H1 (cell line): Measurements from ENCODE around the gene LMO4. TPM values are rescaled to one million over a fixed set of nuclear protein-coding genes. Genes with fewer than 3 reads are reported as not detected.

ENCODE experiments used
- CTCF ChIA-PET: fragments of 300-600 bp; sonication (Branson Sonifier 250); formaldehyde crosslinking; loops from one replicate; lab custom pipeline; 2021; ENCODE audit not compliant: partially characterized antibody; lab: Charles Lee
- POLR2A ChIA-PET: fragments of 300-600 bp; sonication (Branson Sonifier 250); formaldehyde crosslinking; loops from one replicate; lab custom pipeline; 2021; ENCODE audit warnings: inconsistent platforms; ENCODE audit not compliant: partially characterized antibody; lab: Charles Lee
- DNase-seq, 2 experiments: peaks; one replicate each; pipeline versions ENCODE4 v3.0.0 to v3.0.0-alpha.2; 2010 to 2022; ENCODE audit warnings: low spot score in 2 of 2, low read depth in 1 of 2, mixed read lengths in 1 of 2
- FAIRE-seq: peaks from 2 replicates; lab custom pipeline; 2011; peaks lifted over from hg19 to GRCh38; lab: Jason Lieb, UNC
- H2AFZ ChIP-seq: 2 replicates; pipeline ENCODE4 v1.8.1; 2012; ENCODE audit warnings: low read length, inconsistent platforms
- H2AK5ac ChIP-seq: 2 replicates; pipeline ENCODE4 v1.6.1; 2013; ENCODE audit warnings: low read depth, low read length
- H2BK120ac ChIP-seq: replicated peaks from 2 replicates; pipeline ENCODE3; 2013; ENCODE audit warnings: low read depth, low read length, inconsistent platforms
- H2BK12ac ChIP-seq: 2 replicates; pipeline ENCODE4 v1.6.1; 2013; ENCODE audit warnings: low read depth, low read length
- H2BK15ac ChIP-seq: 2 replicates; pipeline ENCODE4 v1.6.1; 2013; ENCODE audit warnings: low read length
- H2BK20ac ChIP-seq: 2 replicates; pipeline ENCODE4 v1.6.1; 2013; ENCODE audit warnings: low read length
- H2BK5ac ChIP-seq: 2 replicates; pipeline ENCODE4 v1.6.1; 2013; ENCODE audit warnings: low read depth, low read length
- H3K14ac ChIP-seq: 2 replicates; pipeline ENCODE4 v1.6.1; 2013; ENCODE audit warnings: inconsistent platforms; ENCODE audit not compliant: insufficient read length
- H3K18ac ChIP-seq: 2 replicates; pipeline ENCODE4 v1.6.1; 2013; ENCODE audit warnings: low read length; ENCODE audit errors: extremely low read depth
- H3K23ac ChIP-seq: 2 replicates; pipeline ENCODE4 v1.6.1; 2013; ENCODE audit warnings: inconsistent platforms; ENCODE audit not compliant: insufficient read length
- H3K23me2 ChIP-seq: 2 replicates; pipeline ENCODE4 v1.6.1; 2013; ENCODE audit warnings: low read depth, low read length
- H3K27ac ChIP-seq: 2 replicates; pipeline ENCODE4 v1.6.1; 2011; ENCODE audit warnings: low read depth, low read length, inconsistent platforms
- H3K27me3 ChIP-seq, 4 experiments: replicated peaks in 1 of 4; 1 replicate in 1 of 4; 2 replicates in 3 of 4; pipeline versions ENCODE4 v1.6.1 to v1.8.1; 2011 to 2013; ENCODE audit warnings: low read length in 3 of 4, mild to moderate bottlenecking in 3 of 4, inconsistent platforms in 2 of 4, mixed read lengths in 2 of 4, moderate library complexity in 1 of 4; ENCODE audit not compliant: control insufficient read depth in 3 of 4, insufficient read depth in 3 of 4; ENCODE audit errors: extremely low read depth in 1 of 4
- H3K36me3 ChIP-seq, 4 experiments: 2 replicates each; pipeline versions ENCODE4 v1.6.1 to v1.8.1; 2011 to 2013; ENCODE audit warnings: mild to moderate bottlenecking in 4 of 4, low read length in 3 of 4, moderate library complexity in 2 of 4, control low read depth in 1 of 4, inconsistent platforms in 1 of 4; ENCODE audit not compliant: insufficient read depth in 4 of 4, control insufficient read depth in 2 of 4
- H3K4ac ChIP-seq: replicated peaks from 2 replicates; pipeline ENCODE3; 2013; ENCODE audit warnings: low read length, low read depth, mixed read lengths, inconsistent platforms; ENCODE audit not compliant: insufficient read length
- H3K4me1 ChIP-seq, 4 experiments: replicated peaks in 1 of 4; 1 replicate in 1 of 4; 2 replicates in 3 of 4; pipeline versions ENCODE4 v1.6.1 to v1.8.1; 2011 to 2013; ENCODE audit warnings: low read length in 3 of 4, inconsistent platforms in 2 of 4, mixed read lengths in 1 of 4; ENCODE audit not compliant: insufficient read depth in 4 of 4, control insufficient read depth in 3 of 4
- H3K4me2 ChIP-seq, 2 experiments: 2 replicates each; pipeline versions ENCODE4 v1.6.1 to v1.8.1; 2011 to 2013; ENCODE audit warnings: low read depth in 2 of 2, low read length in 2 of 2, control low read depth in 1 of 2, inconsistent platforms in 1 of 2, mild to moderate bottlenecking in 1 of 2; ENCODE audit not compliant: insufficient read depth in 1 of 2
- H3K4me3 ChIP-seq, 4 experiments: fragments of 200-600, 300-600 bp in 1 of 4; sonication (generic), shearing (Covaris generic), sonication (Bioruptor Twin) in 1 of 4; 2 replicates each; pipeline versions ENCODE4 v1.5.1 to v1.8.1; 2011 to 2016; ENCODE audit warnings: low read length in 4 of 4, low read depth in 3 of 4, control low read depth in 2 of 4, inconsistent platforms in 2 of 4, mild to moderate bottlenecking in 2 of 4, mixed read lengths in 1 of 4, moderate library complexity in 1 of 4; ENCODE audit not compliant: insufficient read depth in 2 of 4; ENCODE audit errors: extremely low read depth in 1 of 4
- H3K56ac ChIP-seq: replicated peaks from 2 replicates; pipeline ENCODE3; 2013; ENCODE audit warnings: low read depth, mild to moderate bottlenecking, mixed read lengths, low read length, inconsistent platforms; ENCODE audit not compliant: insufficient read length
- H3K79me1 ChIP-seq: 2 replicates; pipeline ENCODE4 v1.6.1; 2013; ENCODE audit warnings: low read depth, low read length, control low read depth
- H3K79me2 ChIP-seq, 2 experiments: 2 replicates each; pipeline versions ENCODE4 v1.6.1 to v1.8.1; 2012 to 2013; ENCODE audit warnings: low read length in 2 of 2, mild to moderate bottlenecking in 2 of 2, inconsistent platforms in 1 of 2; ENCODE audit not compliant: insufficient read depth in 2 of 2, control insufficient read depth in 1 of 2
- H3K9ac ChIP-seq, 4 experiments: replicated peaks in 1 of 4; 1 replicate in 1 of 4; 2 replicates in 3 of 4; pipeline versions ENCODE4 v1.6.1 to v1.8.1; 2011 to 2013; ENCODE audit warnings: low read depth in 3 of 4, low read length in 3 of 4, control low read depth in 2 of 4, mild to moderate bottlenecking in 2 of 4, moderate library complexity in 2 of 4, inconsistent platforms in 1 of 4; ENCODE audit errors: extremely low read depth in 1 of 4
- H3K9me3 ChIP-seq, 2 experiments: 2 replicates each; pipeline versions ENCODE4 v1.6.1 to v1.8.1; 2012 to 2013; ENCODE audit warnings: mild to moderate bottlenecking in 2 of 2, moderate library complexity in 2 of 2, control low read depth in 1 of 2, inconsistent platforms in 1 of 2, low read depth in 1 of 2, low read length in 1 of 2, mixed read lengths in 1 of 2; ENCODE audit not compliant: insufficient read depth in 2 of 2
- H4K20me1 ChIP-seq, 2 experiments: replicated peaks in 1 of 2; 2 replicates each; pipeline versions ENCODE3 to v1.8.1; 2011 to 2013; ENCODE audit warnings: inconsistent platforms in 2 of 2, low read length in 2 of 2, mild to moderate bottlenecking in 1 of 2; ENCODE audit not compliant: insufficient read depth in 2 of 2, control insufficient read depth in 1 of 2
- H4K5ac ChIP-seq: 2 replicates; pipeline ENCODE4 v1.6.1; 2013; ENCODE audit warnings: low read length, low read depth, mixed read lengths, inconsistent platforms; ENCODE audit not compliant: insufficient read length
- H4K8ac ChIP-seq: 2 replicates; pipeline ENCODE4 v1.8.0; 2013; ENCODE audit warnings: mild to moderate bottlenecking, moderate library complexity, low read length, inconsistent platforms; ENCODE audit not compliant: insufficient read depth; ENCODE audit errors: extremely low read depth
- H4K91ac ChIP-seq: replicated peaks from 2 replicates; pipeline ENCODE3; 2013; ENCODE audit warnings: low read length, mixed read lengths, inconsistent platforms; ENCODE audit not compliant: insufficient read length
- ASH2L ChIP-seq: fragments of 200-600, 300-600 bp; sonication (generic); IDR thresholded peaks from one replicate; pipeline ENCODE4 v1.7.1; 2017; ENCODE audit warnings: low read length
- BCL11A ChIP-seq, 2 experiments: IDR thresholded peaks; one replicate each; pipeline ENCODE4 v1.6.1; 2011; ENCODE audit warnings: low read depth in 2 of 2, low read length in 2 of 2, mild to moderate bottlenecking in 2 of 2
- CBX5 ChIP-seq: fragments of 300-800, 300-1000 bp; sonication (generic); IDR thresholded peaks from 2 replicates; pipeline ENCODE4 v1.7.1; 2016; ENCODE audit warnings: antibody characterized with exemption, low read length, low read depth
- CEBPB ChIP-seq: IDR thresholded peaks from 2 replicates; pipeline ENCODE4 v1.6.1; 2012; ENCODE audit warnings: low read depth, low read length
- CHD1 ChIP-seq: IDR thresholded peaks from 2 replicates; pipeline ENCODE4 v1.6.1; 2012; ENCODE audit warnings: low read depth, low read length, improper control_type of control experiment
- EP300 ChIP-seq, 2 experiments: IDR thresholded peaks; 1 replicate in 1 of 2; 2 replicates in 1 of 2; pipeline ENCODE4 v1.6.1; 2011 to 2012; ENCODE audit warnings: low read depth in 2 of 2, low read length in 2 of 2, mild to moderate bottlenecking in 2 of 2, borderline replicate concordance in 1 of 2, inconsistent platforms in 1 of 2, moderate library complexity in 1 of 2
- NANOG ChIP-seq: IDR thresholded peaks from 2 replicates; pipeline ENCODE4 v1.6.1; 2011; ENCODE audit warnings: low read length, low read depth, mild to moderate bottlenecking, inconsistent platforms; ENCODE audit not compliant: insufficient read depth, poor library complexity, severe bottlenecking
- PHF8 ChIP-seq: fragments of 200-600 bp; sonication (generic); conservative IDR thresholded peaks from 2 replicates; pipeline ENCODE4 v1.7.1; 2012; ENCODE audit warnings: low read depth, mild to moderate bottlenecking, inconsistent platforms, low read length, moderate library complexity
- RFX5 ChIP-seq: IDR thresholded peaks from 2 replicates; pipeline ENCODE4 v1.6.1; 2011; ENCODE audit warnings: low read depth, low read length, improper control_type of control experiment, borderline replicate concordance
- SP1 ChIP-seq: IDR thresholded peaks from 2 replicates; pipeline ENCODE4 v1.6.1; 2011; ENCODE audit warnings: low read depth, low read length
- SRF ChIP-seq: IDR thresholded peaks from 2 replicates; pipeline ENCODE4 v1.6.1; 2011; ENCODE audit warnings: mild to moderate bottlenecking, low read depth, low read length, moderate library complexity
- YY1 ChIP-seq: IDR thresholded peaks from 2 replicates; pipeline ENCODE4 v1.6.1; 2011; ENCODE audit warnings: low read depth, mild to moderate bottlenecking, low read length
- ZNF274 ChIP-seq: IDR thresholded peaks from 2 replicates; pipeline ENCODE4 v1.7.0; 2012; ENCODE audit warnings: low read length, borderline replicate concordance; ENCODE audit errors: extremely low read depth
- WGBS, 2 experiments: shearing (Covaris generic) in 1 of 2; methylation state at CpG; one replicate each; pipeline versions ENCODE4 v1.1.6 to v1.1.7; 2013 to 2015; ENCODE audit warnings: low lambda C conversion rate in 2 of 2, mixed read lengths in 2 of 2, inconsistent platforms in 1 of 2, low coverage in 1 of 2, missing lambda C conversion rate in 1 of 2; ENCODE audit not compliant: insufficient replicate concordance in 2 of 2, insufficient coverage in 1 of 2, insufficient read length in 1 of 2; ENCODE audit errors: extremely low coverage in 1 of 2, missing lambda C conversion rate in 1 of 2; 5-methylcytosine and 5-hydroxymethylcytosine counted together
- polyA plus RNA-seq, 7 experiments: library from polyadenylated mRNA; depleted of rRNA in 3 of 7; stranded (reverse) in 5 of 7; unstranded in 2 of 7; fragments of >200 nt in 5 of 7; fragments of 200-250 nt in 2 of 7; gene quantifications; 1 replicate in 5 of 7; 2 replicates in 1 of 7; 4 replicates in 1 of 7; pipeline versions ENCODE4 v1.2.1 to v1.2.3, GENCODE V29; 2011 to 2013; ENCODE audit warnings: missing spikeins in 2 of 7, mixed read lengths in 2 of 7
- total RNA-seq: library from RNA; stranded (reverse); fragmentation: NEBNext Ultra II Directional; extraction: Animal tissue kit (Norgen Biotek cat#: 25700); gene quantifications from 2 replicates; pipeline ENCODE4 v1.2.1, GENCODE V29; 2021

The LMO4 gene
- total and polyA plus RNA-seq, 2 of the 8 experiments (the other 6 are each of a cell fraction or from before 2014, with no cell fraction given) = 71.7 to 98.7 TPM

DNA sequence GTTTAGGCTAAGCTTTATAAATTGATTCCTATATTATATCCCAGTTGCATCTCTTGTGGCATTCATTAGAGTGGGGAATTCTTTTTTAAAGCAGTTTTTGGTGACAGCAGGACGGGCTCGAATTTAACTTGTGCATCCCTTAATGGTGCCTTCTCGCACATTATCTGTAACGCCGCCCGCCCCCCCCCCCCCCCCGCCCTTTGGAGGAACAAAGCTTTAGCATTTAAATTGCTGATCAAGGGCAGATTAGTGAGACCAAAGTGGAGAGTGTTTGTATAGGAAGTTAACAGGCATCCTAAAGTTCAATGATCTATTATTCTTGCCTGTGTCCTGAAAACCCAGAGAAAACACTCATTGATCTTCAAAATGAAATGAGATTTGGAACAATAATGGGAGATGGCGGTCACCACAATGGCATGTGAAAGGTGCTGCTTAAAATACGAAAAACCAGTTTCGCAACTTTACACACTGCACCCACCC, 2.2 kb downstream of the LMO4 start:
- no peaks in the 10 kb centered on the region for H3K9me3 ChIP-seq
- H2BK15ac ChIP-seq = no peak overlapping the region
- peak overlapping the region; percentile 87 to 88 for H3K4me2 ChIP-seq
- no peak overlapping the region for H3K14ac ChIP-seq
- peaks cover 14% of the 10 kb centered on the region for H3K23me2 ChIP-seq
- FAIRE-seq (no peak), DNase-seq (no peak)
- no peak overlapping the region for H3K4ac ChIP-seq
- no peak overlapping the region for H4K8ac ChIP-seq
- peak overlapping the region; percentile 74 to 85 (median 82) for H3K4me3 ChIP-seq
- H3K36me3 ChIP-seq = peaks cover 0 to 17% (median 3%) of the 10 kb centered on the region in 4 experiments; a peak in 2 of 8 replicates
- no peaks in the 10 kb centered on the region for H3K27me3 ChIP-seq
- ChIA-PET POLR2A (interaction anchor here (0.7 to 13.4 kb wide), 12 partner anchors 14 to 133 kb away, joined by 3 to 184 read pairs (median 4); no protein-coding TSS in a partner anchor), CTCF (interaction anchor here (0.8 to 2.3 kb wide), 9 partner anchors 11 to 176 kb away, joined by 3 to 21 read pairs (median 4); no protein-coding TSS in a partner anchor)
- no peak overlapping the region for H2BK12ac ChIP-seq
- H3K4me1 ChIP-seq = peaks cover 2 to 26% (median 18%) of the 10 kb centered on the region in 4 experiments; a peak in 6 of 7 replicates
- no peak overlapping the region for H2BK120ac ChIP-seq
- H3K79me1 ChIP-seq = peaks cover 3% of the 10 kb centered on the region; the same call in 1 of the 2 replicates
- WGBS, 2 experiments = 6% methylated on average over 6 of the region's 10 CpGs; no CpG with 5 or more reads in 1 of the 2 experiments
- peak overlapping the region; percentile 74; the same call in 1 of the 2 replicates for H3K27ac ChIP-seq
- H4K5ac ChIP-seq = peak overlapping the region; percentile 46
- H2BK5ac ChIP-seq = 0 out of 2 replicates have a peak overlapping the region, but pooled peaks have one; percentile 29
- H2BK20ac ChIP-seq = no peak overlapping the region
- peaks cover 0 to 41% of the 10 kb centered on the region in 2 experiments; a peak in 2 of 4 replicates for H3K79me2 ChIP-seq
- H3K56ac ChIP-seq = no peak overlapping the region
- peaks cover 7 to 9% of the 10 kb centered on the region in 2 experiments for H4K20me1 ChIP-seq
- H3K9ac ChIP-seq = peak overlapping the region in 3 of 4 experiments; percentile 54 to 75 (median 58); a peak in 5 of 7 replicates
- H2AFZ ChIP-seq = no peak overlapping the region
- H2AK5ac ChIP-seq = no peak overlapping the region
- no peak overlapping the region; the same call in 1 of the 2 replicates for H3K18ac ChIP-seq
- H3K23ac ChIP-seq = no peak overlapping the region
- no peak overlapping the region for H4K91ac ChIP-seq
- no peak for TF ChIP-seq BCL11A (IDR thresholded peaks at IDR 0.05; ENCODE audit: low read depth in 2 of 2, low read length in 2 of 2)
- TF ChIP-seq NANOG = no peak
- TF ChIP-seq ZNF274 = no peak
- no peak for TF ChIP-seq SRF
- no peak for TF ChIP-seq CHD1
- TF ChIP-seq YY1 = no peak
- no peak for TF ChIP-seq PHF8
- TF ChIP-seq SP1 = peak; percentile 81; the same call in 1 of the 2 replicates
- no peak for TF ChIP-seq ASH2L
- peak; percentile 88 for TF ChIP-seq CEBPB
- TF ChIP-seq RFX5 = no peak
- no peak for TF ChIP-seq CBX5
- no peak for TF ChIP-seq EP300 (IDR thresholded peaks at IDR 0.05; ENCODE audit: borderline replicate concordance in 1 of 2, low read depth in 2 of 2, low read length in 2 of 2)
